NCI-H2196 treated with DMSO at 0.1 percent for 48 hours (cell line): ENCODE data around the gene HSPB9.
"Not testable (repeated sequence)": the region's sequence is repeated elsewhere in the genome, so short reads cannot be mapped to it uniquely, and the experiment has no call there.

ENCODE experiments used
- DNase-seq: peaks from one replicate; lab custom pipeline; 2025; ENCODE audit not compliant: unreplicated experiment; lab: John Stamatoyannopoulos, UW

Gene HSPB9

GRCh38 chr17:42140690-42141089, 18.1 kb downstream of the HSPB9 start:
- not testable (repeated sequence) for DNase-seq

DNA sequence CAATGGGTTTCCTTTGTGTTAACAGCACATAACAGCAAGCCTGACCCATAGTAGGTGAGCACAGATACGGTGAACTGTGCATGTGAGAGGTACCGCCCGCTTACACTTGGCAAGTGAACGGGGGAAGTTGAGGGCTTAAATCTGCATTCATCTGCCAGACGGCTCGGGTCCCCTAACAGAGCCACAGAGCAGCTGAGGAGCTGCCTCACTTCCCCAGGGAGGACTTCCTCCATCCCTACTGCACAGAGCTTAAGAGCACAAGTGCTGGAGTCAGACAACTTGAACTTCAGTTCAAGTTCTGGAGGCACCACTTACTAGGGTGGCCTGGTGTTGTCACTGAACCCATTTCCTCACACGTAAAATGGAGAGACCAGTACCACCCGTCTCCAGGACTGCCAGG, 18.8 kb downstream of the HSPB9 start:
- DNase-seq, result no peak

GRCh38 chr17:42142371-42142896, 19.8 kb downstream of the HSPB9 start:
- DNase-seq, result no peak

DNA sequence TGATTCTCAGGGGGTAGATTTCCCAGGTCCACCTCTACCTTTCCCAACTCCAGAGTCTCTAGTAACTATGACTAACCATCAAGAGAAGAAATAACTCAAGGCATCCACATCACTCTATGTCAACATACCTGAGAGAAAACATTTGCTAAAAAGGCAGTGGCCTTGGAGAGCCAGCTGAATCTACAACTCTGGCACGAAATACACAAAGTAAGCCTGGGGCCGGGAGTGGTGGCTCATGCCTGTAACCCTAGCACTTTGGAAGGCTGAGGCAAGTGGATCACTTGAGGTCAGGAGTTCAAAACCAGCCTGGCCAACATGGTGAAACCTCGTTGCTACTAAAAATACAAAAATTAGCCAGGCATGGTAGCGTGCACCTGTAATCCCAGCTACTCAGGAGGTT, 20.5 kb downstream of the HSPB9 start:
- not testable (repeated sequence) for DNase-seq

DNA sequence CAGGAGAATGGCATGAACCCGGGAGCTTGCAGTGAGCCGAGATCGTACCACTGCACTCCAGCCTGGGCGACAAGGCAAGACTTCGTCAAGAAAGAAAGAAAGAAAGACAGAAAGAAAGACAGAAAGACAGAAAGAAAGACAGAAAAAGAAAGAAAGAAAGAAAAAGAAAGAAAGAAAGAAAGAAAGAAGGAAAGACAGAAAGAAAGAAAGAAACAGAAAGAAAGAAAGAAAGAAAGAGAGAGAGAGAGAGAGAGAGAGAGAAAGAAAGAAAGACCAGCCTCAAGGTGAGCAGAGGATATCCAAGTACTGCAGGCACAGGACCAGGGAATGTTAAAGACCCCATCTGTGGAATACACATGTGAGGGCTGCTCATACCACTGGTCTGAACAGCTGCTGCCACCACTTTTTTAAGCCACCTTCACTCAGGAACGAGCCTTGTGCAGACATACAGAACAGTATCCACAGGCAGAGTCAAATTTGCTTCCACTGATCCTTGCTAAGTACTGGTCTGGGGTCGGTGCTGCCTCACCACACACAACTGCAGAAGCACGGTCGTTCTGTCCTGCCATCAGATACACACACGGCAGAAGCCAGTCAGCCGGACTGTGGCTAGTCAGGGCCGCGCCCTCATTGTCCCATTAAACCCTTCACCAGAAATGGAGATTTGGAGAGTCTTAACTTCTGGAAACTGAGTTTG, 24.5 kb downstream of the HSPB9 start:
- no peak for DNase-seq

DNA sequence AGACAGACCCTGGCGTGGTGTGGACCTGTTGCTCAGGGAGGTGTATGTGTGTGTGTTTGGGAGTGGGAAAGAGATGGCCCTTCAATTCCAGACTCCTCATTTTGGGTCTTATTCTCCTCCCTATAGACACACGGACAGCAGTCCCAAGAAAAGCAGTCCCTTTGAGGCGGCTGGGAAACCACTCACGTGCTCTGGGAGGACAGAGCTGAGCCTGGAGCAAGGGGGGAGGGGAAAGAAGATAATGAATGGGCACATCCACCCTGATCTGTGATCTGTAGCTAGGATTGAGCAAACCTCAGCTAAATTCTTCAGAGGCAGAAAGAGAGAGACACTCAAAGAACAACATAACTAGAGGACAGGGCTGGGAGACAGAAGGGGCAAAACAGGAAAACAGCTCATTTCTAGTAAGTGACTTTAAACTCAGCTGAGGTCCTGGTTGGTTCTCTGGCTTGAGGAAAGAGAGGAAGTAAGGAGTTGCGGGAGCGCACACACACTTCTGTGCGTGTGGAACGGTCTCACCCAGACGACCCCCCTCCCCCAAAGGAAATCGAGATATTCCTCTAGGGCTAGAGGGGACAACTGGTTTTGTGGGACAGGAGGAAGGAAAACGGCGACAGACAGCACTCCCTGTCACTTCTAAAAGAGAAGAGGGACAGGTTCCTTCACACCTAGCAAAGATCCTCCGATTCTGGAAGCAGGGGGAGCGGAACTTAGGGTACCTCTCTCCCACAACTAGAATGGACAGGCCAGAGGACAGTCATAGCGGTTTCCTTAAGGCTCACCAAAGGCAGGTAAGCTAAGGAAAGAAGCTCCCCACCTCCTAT, 31.5 kb downstream of the HSPB9 start:
- no peak for DNase-seq

DNA sequence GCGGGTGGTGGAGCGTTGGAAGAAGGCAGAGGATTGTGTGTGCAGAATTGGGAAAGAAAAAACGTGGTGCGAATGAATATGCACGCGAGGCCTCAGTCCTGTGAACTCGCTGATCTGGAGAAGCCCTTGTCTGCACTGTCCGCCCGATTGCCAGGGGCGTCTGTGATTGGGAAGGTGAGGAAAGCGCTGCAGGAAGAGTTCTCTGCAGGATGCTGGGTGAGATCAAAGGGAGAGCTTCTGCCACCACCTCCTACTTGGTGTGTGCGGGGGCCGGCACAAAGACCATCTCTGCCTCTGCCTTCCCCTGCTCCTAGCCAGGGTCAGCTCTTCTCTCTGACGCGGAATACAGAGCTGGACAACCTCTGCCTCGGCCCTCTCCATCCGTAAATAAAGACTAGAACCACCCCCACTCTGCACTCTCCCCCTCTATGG, 33.0 kb downstream of the HSPB9 start:
- no peak for DNase-seq

- no peak for DNase-seq
These were observed 37.4 kb downstream of the HSPB9 start for GRCh38 chr17:42159796-42160530.

DNA sequence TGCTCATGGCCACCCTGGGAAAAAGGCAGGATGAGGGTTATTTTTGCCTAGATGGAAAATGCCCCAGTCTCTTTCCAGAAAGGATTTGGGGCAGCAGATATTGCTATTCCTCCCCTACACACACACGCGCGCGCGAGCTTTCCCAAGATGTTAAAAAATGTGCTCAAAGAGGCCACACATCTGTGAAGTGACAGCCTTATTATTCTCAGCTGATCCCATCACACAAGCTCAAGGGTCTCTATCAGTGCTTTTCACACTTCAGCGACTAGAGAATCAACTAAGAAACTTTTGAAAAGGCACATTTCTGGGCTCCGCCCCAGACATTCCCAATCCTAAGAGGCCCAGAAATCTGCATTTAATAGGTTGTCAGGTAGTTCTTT, 37.9 kb downstream of the HSPB9 start:
- DNase-seq, result no peak

DNA sequence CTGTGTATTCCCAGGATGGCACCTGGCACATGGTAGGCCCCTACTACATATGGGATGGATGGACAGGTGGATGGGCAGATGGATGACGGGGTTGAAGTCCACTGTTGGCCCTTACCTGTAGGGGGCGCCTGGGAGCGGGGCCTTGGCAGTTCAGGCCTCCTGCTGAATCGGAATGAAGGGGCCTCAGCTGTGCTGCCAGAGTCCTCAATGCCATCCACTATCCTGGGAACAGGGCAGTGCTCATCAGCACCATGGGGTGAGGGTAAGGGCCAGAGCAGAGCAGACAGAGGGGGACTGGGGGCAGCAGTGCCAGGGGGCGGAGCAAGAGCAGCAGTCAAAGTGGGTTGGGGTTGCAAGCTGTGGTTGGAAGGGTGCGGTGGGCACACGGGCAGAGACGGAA, 40.5 kb downstream of the HSPB9 start:
- no peak for DNase-seq

- no peak for DNase-seq
These were observed 41.2 kb downstream of the HSPB9 start for GRCh38 chr17:42163696-42164407.

- DNase-seq, result no peak
These were observed 43.1 kb downstream of the HSPB9 start for GRCh38 chr17:42165751-42166150.

- no peak for DNase-seq
These were observed 43.7 kb downstream of the HSPB9 start for GRCh38 chr17:42166196-42166763.

GRCh38 chr17:42167807-42168206, 45.2 kb downstream of the HSPB9 start:
- DNase-seq, result no peak

- no peak for DNase-seq
These were observed 46.7 kb downstream of the HSPB9 start for GRCh38 chr17:42169351-42169750.

DNA sequence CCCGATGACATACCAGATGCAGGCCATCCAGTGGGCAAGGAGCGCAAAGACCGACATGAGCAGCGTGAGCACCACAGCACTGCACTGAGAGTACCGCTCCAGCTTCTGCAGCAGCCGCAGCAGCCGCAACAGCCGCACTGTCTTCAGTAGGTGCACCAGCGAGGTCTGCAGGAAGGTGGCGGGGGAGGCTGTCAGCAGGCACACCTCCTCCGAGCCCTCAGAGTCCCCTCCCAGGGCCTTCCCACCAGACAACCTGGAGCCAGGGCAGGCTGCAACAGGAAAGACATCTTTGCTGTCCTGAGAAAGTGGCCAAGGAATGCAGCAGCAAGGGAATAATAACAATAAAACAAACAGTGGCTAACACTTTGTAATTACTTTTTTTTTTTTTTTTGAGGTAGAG, 49.2 kb downstream of the HSPB9 start:
- DNase-seq, result no peak
